Neural cell (in vitro differentiated cells): Measurements from ENCODE around the gene UNC5C. TPM values are rescaled to one million over a fixed set of nuclear protein-coding genes. Genes with fewer than 3 reads are reported as not detected.

ENCODE experiments used
- H2AFZ ChIP-seq: fragments of 200-600, 300-800 bp; sonication (generic), shearing (Covaris generic); 2 replicates; pipeline ENCODE4 v1.6.0; 2014; ENCODE audit warnings: low read depth, mild to moderate bottlenecking, antibody characterized with exemption, low read length, moderate library complexity
- H3F3A ChIP-seq: fragments of 200-600 bp; shearing (Covaris generic); 2 replicates; pipeline ENCODE4 v1.6.1; 2016; ENCODE audit warnings: mild to moderate bottlenecking, moderate library complexity, mixed read lengths, antibody characterized with exemption, low read length; ENCODE audit not compliant: insufficient read depth, poor library complexity, severe bottlenecking
- H3K27ac ChIP-seq: fragments of 200-600, 300-800 bp; sonication (generic), shearing (Covaris generic); 2 replicates; pipeline ENCODE4 v1.5.1; 2014; ENCODE audit warnings: mild to moderate bottlenecking, low read length, moderate library complexity
- H3K27me3 ChIP-seq: fragments of 300-800, 200-600 bp; sonication (generic), shearing (Covaris generic); 2 replicates; pipeline ENCODE4 v1.6.0; 2014; ENCODE audit warnings: mild to moderate bottlenecking, low read depth, low read length, moderate library complexity; ENCODE audit not compliant: insufficient read depth
- H3K36me3 ChIP-seq: fragments of 300-800, 200-600 bp; sonication (generic), shearing (Covaris generic); 2 replicates; pipeline ENCODE4 v1.5.1; 2014; ENCODE audit warnings: mild to moderate bottlenecking, antibody characterized with exemption, low read length, moderate library complexity; ENCODE audit not compliant: insufficient read depth
- H3K4me2 ChIP-seq: fragments of 300-800, 200-600 bp; sonication (generic), shearing (Covaris generic); 2 replicates; pipeline ENCODE4 v1.6.0; 2014; ENCODE audit warnings: mild to moderate bottlenecking, low read length
- H3K4me3 ChIP-seq: fragments of 300-800, 200-600 bp; sonication (generic), shearing (Covaris generic); 2 replicates; pipeline ENCODE4 v1.5.1; 2014; ENCODE audit warnings: mild to moderate bottlenecking, low read length, moderate library complexity
- H3K79me2 ChIP-seq: fragments of 200-600 bp; shearing (Covaris generic); replicated peaks from 2 replicates; pipeline ENCODE4 v1.6.0; 2014; ENCODE audit warnings: mild to moderate bottlenecking, low read length, moderate library complexity; ENCODE audit not compliant: insufficient read depth
- H3K9ac ChIP-seq: fragments of 300-800, 200-600 bp; sonication (generic), shearing (Covaris generic); 2 replicates; pipeline ENCODE4 v1.6.1; 2016; ENCODE audit warnings: mild to moderate bottlenecking, low read length, mixed read lengths
- H3K9me2 ChIP-seq: fragments of 200-600 bp; shearing (Covaris generic); 2 replicates; pipeline ENCODE4 v1.6.1; 2016; ENCODE audit warnings: mild to moderate bottlenecking, low read length, mixed read lengths; ENCODE audit not compliant: insufficient read depth
- H3K9me3 ChIP-seq: fragments of 200-600, 300-800 bp; sonication (generic), shearing (Covaris generic); 2 replicates; pipeline ENCODE4 v1.6.1; 2016; ENCODE audit warnings: mild to moderate bottlenecking, mixed run types, low read length, moderate library complexity, mixed read lengths
- H4K20me1 ChIP-seq: fragments of 200-600 bp; shearing (Covaris generic); 2 replicates; pipeline ENCODE4 v1.6.1; 2016; ENCODE audit warnings: mild to moderate bottlenecking, mixed run types; ENCODE audit not compliant: insufficient read depth
- CTCF ChIP-seq: fragments of 450-650 bp; IDR thresholded peaks from 2 replicates; pipeline ENCODE4 v1.5.1; 2014; ENCODE audit warnings: antibody characterized with exemption, mild to moderate bottlenecking, moderate library complexity; ENCODE audit not compliant: poor library complexity, severe bottlenecking
- EP300 ChIP-seq: fragments of 450-650 bp; conservative IDR thresholded peaks from 2 replicates; pipeline ENCODE4 v1.6.1; 2014; ENCODE audit warnings: antibody characterized with exemption, mild to moderate bottlenecking, moderate library complexity; ENCODE audit not compliant: poor library complexity, severe bottlenecking
- EZH2 ChIP-seq: fragments of 200-600, 300-800 bp; shearing (Covaris generic), sonication (generic); IDR thresholded peaks from 2 replicates; pipeline ENCODE4 v1.6.1; 2014; ENCODE audit warnings: antibody characterized with exemption, low read length, borderline replicate concordance, mild to moderate bottlenecking; ENCODE audit not compliant: insufficient read depth, poor library complexity, severe bottlenecking
- MXI1 ChIP-seq: fragments of 450-650 bp; conservative IDR thresholded peaks from 2 replicates; pipeline ENCODE4 v1.6.1; 2014; ENCODE audit warnings: antibody characterized with exemption, mild to moderate bottlenecking; ENCODE audit not compliant: poor library complexity, severe bottlenecking
- POLR2AphosphoS5 ChIP-seq: IDR thresholded peaks from 2 replicates; pipeline ENCODE4 v1.6.1; 2012
- RAD21 ChIP-seq: fragments of 450-650 bp; conservative IDR thresholded peaks from 2 replicates; pipeline ENCODE4 v1.6.1; 2014; ENCODE audit warnings: antibody characterized with exemption, mild to moderate bottlenecking, moderate library complexity
- SMC3 ChIP-seq: fragments of 450-650 bp; conservative IDR thresholded peaks from 2 replicates; pipeline ENCODE4 v1.6.1; 2014; ENCODE audit warnings: antibody characterized with exemption, mild to moderate bottlenecking, moderate library complexity; ENCODE audit not compliant: poor library complexity
- TAF1 ChIP-seq: IDR thresholded peaks from 2 replicates; pipeline ENCODE4 v1.6.1; 2012; ENCODE audit warnings: low read depth
- polyA plus RNA-seq: library from polyadenylated mRNA; depleted of rRNA; stranded (reverse); fragments of >200 nt; gene quantifications from 2 replicates; pipeline ENCODE4 v1.2.3, GENCODE V29; 2014
- TF ChIP-seq, protein P1 (sequence below): IDR thresholded peaks from 2 replicates; pipeline ENCODE4 v1.6.1; 2012; ENCODE audit warnings: borderline replicate concordance

Gene UNC5C
- polyA plus RNA-seq, 1 donor from 2014 or later, result 0.56 TPM

DNA sequence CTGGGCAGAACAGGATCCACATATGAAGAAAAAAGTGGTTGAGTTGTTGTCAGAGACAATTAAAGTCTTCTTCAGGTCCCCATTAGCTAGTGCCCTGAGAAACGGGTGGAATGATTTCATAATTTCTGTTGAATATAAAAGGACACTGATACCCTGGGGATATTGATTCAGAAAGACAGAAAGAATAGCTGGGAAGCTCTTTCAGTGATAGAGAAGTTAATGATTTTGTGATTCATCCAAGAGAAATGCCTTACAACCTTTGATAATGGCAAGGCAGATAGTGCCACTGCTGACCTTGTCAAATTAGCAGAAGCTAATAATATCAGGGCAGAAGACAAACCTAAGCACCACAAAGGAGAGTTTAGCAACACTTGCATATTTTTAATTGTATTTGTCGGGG, 37.9 kb downstream of the UNC5C start:
- Histone ChIP-seq H3F3A (no peaks in the 10 kb centered on the region), H3K4me3 (no peak overlapping the region), H3K9me3 (no peaks in the 10 kb centered on the region), H3K27ac (no peak overlapping the region), H3K4me2 (no peak overlapping the region), H3K27me3 (peaks cover 13% of the 10 kb centered on the region), H4K20me1 (no peaks in the 10 kb centered on the region), H3K79me2 (no peaks in the 10 kb centered on the region), H3K9ac (no peak overlapping the region), H3K9me2 (no peaks in the 10 kb centered on the region), H3K36me3 (no peaks in the 10 kb centered on the region), H2AFZ (no peak overlapping the region)
- TF ChIP-seq RAD21 (no peak), TAF1 (no peak), POLR2AphosphoS5 (no peak), EP300 (no peak), SMC3 (no peak), EZH2 (no peak), CTCF (no peak), MXI1 (no peak)
- TF ChIP-seq, protein P1, sequence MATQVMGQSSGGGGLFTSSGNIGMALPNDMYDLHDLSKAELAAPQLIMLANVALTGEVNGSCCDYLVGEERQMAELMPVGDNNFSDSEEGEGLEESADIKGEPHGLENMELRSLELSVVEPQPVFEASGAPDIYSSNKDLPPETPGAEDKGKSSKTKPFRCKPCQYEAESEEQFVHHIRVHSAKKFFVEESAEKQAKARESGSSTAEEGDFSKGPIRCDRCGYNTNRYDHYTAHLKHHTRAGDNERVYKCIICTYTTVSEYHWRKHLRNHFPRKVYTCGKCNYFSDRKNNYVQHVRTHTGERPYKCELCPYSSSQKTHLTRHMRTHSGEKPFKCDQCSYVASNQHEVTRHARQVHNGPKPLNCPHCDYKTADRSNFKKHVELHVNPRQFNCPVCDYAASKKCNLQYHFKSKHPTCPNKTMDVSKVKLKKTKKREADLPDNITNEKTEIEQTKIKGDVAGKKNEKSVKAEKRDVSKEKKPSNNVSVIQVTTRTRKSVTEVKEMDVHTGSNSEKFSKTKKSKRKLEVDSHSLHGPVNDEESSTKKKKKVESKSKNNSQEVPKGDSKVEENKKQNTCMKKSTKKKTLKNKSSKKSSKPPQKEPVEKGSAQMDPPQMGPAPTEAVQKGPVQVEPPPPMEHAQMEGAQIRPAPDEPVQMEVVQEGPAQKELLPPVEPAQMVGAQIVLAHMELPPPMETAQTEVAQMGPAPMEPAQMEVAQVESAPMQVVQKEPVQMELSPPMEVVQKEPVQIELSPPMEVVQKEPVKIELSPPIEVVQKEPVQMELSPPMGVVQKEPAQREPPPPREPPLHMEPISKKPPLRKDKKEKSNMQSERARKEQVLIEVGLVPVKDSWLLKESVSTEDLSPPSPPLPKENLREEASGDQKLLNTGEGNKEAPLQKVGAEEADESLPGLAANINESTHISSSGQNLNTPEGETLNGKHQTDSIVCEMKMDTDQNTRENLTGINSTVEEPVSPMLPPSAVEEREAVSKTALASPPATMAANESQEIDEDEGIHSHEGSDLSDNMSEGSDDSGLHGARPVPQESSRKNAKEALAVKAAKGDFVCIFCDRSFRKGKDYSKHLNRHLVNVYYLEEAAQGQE, result no peak

- Histone ChIP-seq H3K27me3 (peaks cover 20% of the 10 kb centered on the region), H3K4me2 (no peak overlapping the region), H3F3A (no peaks in the 10 kb centered on the region), H3K9ac (no peak overlapping the region), H3K79me2 (no peaks in the 10 kb centered on the region), H3K36me3 (no peaks in the 10 kb centered on the region), H3K27ac (no peak overlapping the region), H3K4me3 (no peak overlapping the region), H2AFZ (no peak overlapping the region), H3K9me2 (no peaks in the 10 kb centered on the region), H3K9me3 (no peaks in the 10 kb centered on the region), H4K20me1 (no peaks in the 10 kb centered on the region)
- TF ChIP-seq CTCF, result peak; percentile 70
- TF ChIP-seq MXI1, result no peak
- TF ChIP-seq SMC3, result peak; percentile 72
- TF ChIP-seq POLR2AphosphoS5, result no peak
- TF ChIP-seq RAD21, result peak; percentile 76
Measured at GRCh38 chr4:95510145-95510544, 38.6 kb downstream of the UNC5C start.
